Measurements from ENCODE around the gene PSAP. TPM values are rescaled to one million over a fixed set of nuclear protein-coding genes. Genes with fewer than 3 reads are reported as not detected.

PSAP gene
- total RNA-seq, 1 donor: 1,522 TPM

- H3K27me3 ChIP-seq (ENCODE audit: insufficient read depth, low read length): no peaks in the 10 kb centered on the region
- H3K9me3 ChIP-seq (ENCODE audit: low read depth, low read length): no peaks in the 10 kb centered on the region
- H3K4me3 ChIP-seq (ENCODE audit: low read length): no peak overlapping the region
- H3K4me1 ChIP-seq (ENCODE audit: insufficient read depth, low read length): peaks cover 74% of the 10 kb centered on the region
Observed at GRCh38 chr10:71815515-71816130, 35.4 kb downstream of the PSAP start.

GRCh38 chr10:71814922-71815411 is 36.1 kb downstream of the PSAP start:
- no peaks in the 10 kb centered on the region for H3K9me3 ChIP-seq (ENCODE audit: low read depth, low read length)
- H3K4me1 ChIP-seq (ENCODE audit: insufficient read depth, low read length): peaks cover 68% of the 10 kb centered on the region
- H3K27me3 ChIP-seq (ENCODE audit: insufficient read depth, low read length): no peaks in the 10 kb centered on the region
- no peak overlapping the region for H3K4me3 ChIP-seq (ENCODE audit: low read length)

GRCh38 chr10:71812913-71813590 is 38.0 kb downstream of the PSAP start:
- Histone ChIP-seq H3K4me3 (ENCODE audit: low read length) (no peak overlapping the region), H3K27me3 (ENCODE audit: insufficient read depth, low read length) (no peaks in the 10 kb centered on the region), H3K4me1 (ENCODE audit: insufficient read depth, low read length) (peaks cover 49% of the 10 kb centered on the region), H3K9me3 (ENCODE audit: low read depth, low read length) (no peaks in the 10 kb centered on the region)

- no peak overlapping the region for H3K4me3 ChIP-seq (ENCODE audit: low read length)
- peaks cover 41% of the 10 kb centered on the region for H3K4me1 ChIP-seq (ENCODE audit: insufficient read depth, low read length)
Observed at GRCh38 chr10:71812016-71812912, 38.8 kb downstream of the PSAP start.

GRCh38 chr10:71811351-71811750 is 39.7 kb downstream of the PSAP start:
- H3K4me1 ChIP-seq (ENCODE audit: insufficient read depth, low read length): peaks cover 36% of the 10 kb centered on the region
- H3K27me3 ChIP-seq (ENCODE audit: insufficient read depth, low read length): no peaks in the 10 kb centered on the region
- H3K9me3 ChIP-seq (ENCODE audit: low read depth, low read length): no peaks in the 10 kb centered on the region

More at GRCh38 chr10:71812016-71812912, 38.8 kb downstream of the PSAP start:
- H3K9me3 ChIP-seq (ENCODE audit: low read depth, low read length): no peaks in the 10 kb centered on the region
- no peaks in the 10 kb centered on the region for H3K27me3 ChIP-seq (ENCODE audit: insufficient read depth, low read length)

GRCh38 chr10:71810048-71810750 is 40.9 kb downstream of the PSAP start:
- Histone ChIP-seq H3K4me1 (ENCODE audit: insufficient read depth, low read length) (peaks cover 35% of the 10 kb centered on the region), H3K4me3 (ENCODE audit: low read length) (no peak overlapping the region), H3K9me3 (ENCODE audit: low read depth, low read length) (no peaks in the 10 kb centered on the region), H3K27me3 (ENCODE audit: insufficient read depth, low read length) (no peaks in the 10 kb centered on the region)

More at GRCh38 chr10:71811351-71811750, 39.7 kb downstream of the PSAP start:
- H3K4me3 ChIP-seq (ENCODE audit: low read length): no peak overlapping the region

GRCh38 chr10:71809628-71810027 is 41.4 kb downstream of the PSAP start:
- Histone ChIP-seq H3K4me1 (ENCODE audit: insufficient read depth, low read length) (peaks cover 35% of the 10 kb centered on the region), H3K4me3 (ENCODE audit: low read length) (no peak overlapping the region), H3K27me3 (ENCODE audit: insufficient read depth, low read length) (no peaks in the 10 kb centered on the region), H3K9me3 (ENCODE audit: low read depth, low read length) (no peaks in the 10 kb centered on the region)

GRCh38 chr10:71807557-71808510 is 43.2 kb downstream of the PSAP start:
- H3K27me3 ChIP-seq (ENCODE audit: insufficient read depth, low read length): no peaks in the 10 kb centered on the region
- H3K4me1 ChIP-seq (ENCODE audit: insufficient read depth, low read length): peaks cover 45% of the 10 kb centered on the region
- H3K9me3 ChIP-seq (ENCODE audit: low read depth, low read length): no peaks in the 10 kb centered on the region
- H3K4me3 ChIP-seq (ENCODE audit: low read length): no peak overlapping the region

GRCh38 chr10:71806704-71807556 is 44.1 kb downstream of the PSAP start:
- Histone ChIP-seq H3K4me1 (ENCODE audit: insufficient read depth, low read length) (peaks cover 38% of the 10 kb centered on the region), H3K9me3 (ENCODE audit: low read depth, low read length) (no peaks in the 10 kb centered on the region), H3K4me3 (ENCODE audit: low read length) (no peak overlapping the region), H3K27me3 (ENCODE audit: insufficient read depth, low read length) (no peaks in the 10 kb centered on the region)

GRCh38 chr10:71805776-71806703 is 45.0 kb downstream of the PSAP start:
- Histone ChIP-seq H3K4me1 (ENCODE audit: insufficient read depth, low read length) (peaks cover 45% of the 10 kb centered on the region), H3K27me3 (ENCODE audit: insufficient read depth, low read length) (no peaks in the 10 kb centered on the region), H3K9me3 (ENCODE audit: low read depth, low read length) (no peaks in the 10 kb centered on the region), H3K4me3 (ENCODE audit: low read length) (no peak overlapping the region)

GRCh38 chr10:71804077-71804476 is 47.0 kb downstream of the PSAP start:
- Histone ChIP-seq H3K4me1 (ENCODE audit: insufficient read depth, low read length) (peaks cover 45% of the 10 kb centered on the region), H3K9me3 (ENCODE audit: low read depth, low read length) (no peaks in the 10 kb centered on the region), H3K27me3 (ENCODE audit: insufficient read depth, low read length) (no peaks in the 10 kb centered on the region), H3K4me3 (ENCODE audit: low read length) (no peak overlapping the region)

- no peaks in the 10 kb centered on the region for H3K9me3 ChIP-seq (ENCODE audit: low read depth, low read length)
- H3K4me3 ChIP-seq (ENCODE audit: low read length): no peak overlapping the region
- no peaks in the 10 kb centered on the region for H3K27me3 ChIP-seq (ENCODE audit: insufficient read depth, low read length)
- H3K4me1 ChIP-seq (ENCODE audit: insufficient read depth, low read length): peaks cover 53% of the 10 kb centered on the region
Observed at GRCh38 chr10:71802715-71803488, 48.1 kb downstream of the PSAP start.

Measured in mononuclear cell (primary cell).